GM12878 (cell line): ENCODE data around the gene KCNAB2. TPM values are rescaled to one million over a fixed set of nuclear protein-coding genes. Genes with fewer than 3 reads are reported as not detected.
A peak's percentile ranks its signal among the peaks of the same experiment; 100 is the strongest.

ENCODE experiments used
- ATAC-seq: fragments of 200-7000 bp; cut with Tn5 transposase; 3 replicates; pipeline ENCODE4 v1.9.1; 2020; ENCODE audit warnings: mild to moderate bottlenecking, moderate library complexity
- BruUV-seq: library from RNA; stranded (reverse); fragments of 400-500 nt; replicated peaks from 2 replicates; lab custom pipeline; 2021; lab: Mats Ljungman, UMichigan
- CTCF ChIA-PET: fragments of 300-600 bp; sonication (Branson Sonifier 250); formaldehyde crosslinking; extraction: SDS; loops from one replicate; lab custom pipeline; 2021; ENCODE audit warnings: inconsistent platforms; lab: Yijun Ruan, JAX
- POLR2A ChIA-PET: fragments of 350-600 bp; formaldehyde crosslinking; extraction: SDS; loops from one replicate; lab custom pipeline; 2021; ENCODE audit warnings: inconsistent platforms; lab: Charles Lee
- RAD21 ChIA-PET: fragments of 300-600 bp; sonication (Branson Sonifier 250); formaldehyde crosslinking; loops from one replicate; lab custom pipeline; 2023; ENCODE audit warnings: antibody characterized with exemption; ENCODE audit not compliant: unreplicated experiment; lab: Charles Lee
- SMC1A ChIA-PET: fragments of 300-600 bp; sonication (Branson Sonifier 250); formaldehyde crosslinking; loops from one replicate; lab custom pipeline; 2023; ENCODE audit not compliant: unreplicated experiment, uncharacterized antibody; lab: Charles Lee
- DNase-seq: peaks from one replicate; pipeline ENCODE4 v3.0.0-alpha.2; 2011; ENCODE audit warnings: low read depth, low spot score
- FAIRE-seq: peaks from 3 replicates; lab custom pipeline; 2011; peaks lifted over from hg19 to GRCh38; lab: Jason Lieb, UNC
- H2AFZ ChIP-seq: 2 replicates; pipeline ENCODE4 v1.6.0; 2011; ENCODE audit warnings: low read depth, low read length, control low read depth; ENCODE audit not compliant: control insufficient read depth
- H3K27ac ChIP-seq: 2 replicates; pipeline ENCODE4 v1.5.1; 2011; ENCODE audit warnings: control low read depth; ENCODE audit not compliant: control insufficient read depth, insufficient read depth
- H3K27me3 ChIP-seq, 2 experiments: replicated peaks in 1 of 2; 2 replicates each; pipeline versions ENCODE4 v1.6.0 to v1.6.1; 2011; ENCODE audit warnings: low read length in 1 of 2; ENCODE audit not compliant: control insufficient read depth in 2 of 2, insufficient read depth in 2 of 2
- H3K36me3 ChIP-seq, 2 experiments: 2 replicates each; pipeline ENCODE4 v1.5.1; 2011; ENCODE audit warnings: low read length in 1 of 2; ENCODE audit not compliant: control insufficient read depth in 2 of 2, insufficient read depth in 2 of 2
- H3K4me1 ChIP-seq: 2 replicates; pipeline ENCODE4 v1.6.1; 2011; ENCODE audit warnings: mild to moderate bottlenecking, low read length, moderate library complexity, mixed read lengths; ENCODE audit not compliant: control insufficient read depth, insufficient read depth
- H3K4me2 ChIP-seq: 2 replicates; pipeline ENCODE4 v1.6.0; 2011; ENCODE audit warnings: control low read depth; ENCODE audit not compliant: control insufficient read depth, insufficient read depth
- H3K4me3 ChIP-seq: fragments of 200-600 bp; sonication (generic); 2 replicates; pipeline ENCODE4 v1.5.1; 2016
- H3K79me2 ChIP-seq: 2 replicates; pipeline ENCODE4 v1.6.0; 2011; ENCODE audit warnings: low read length; ENCODE audit not compliant: control insufficient read depth, insufficient read depth
- H3K9ac ChIP-seq: 2 replicates; pipeline ENCODE4 v1.8.0; 2011; ENCODE audit warnings: low read length, control low read depth, mixed read lengths; ENCODE audit not compliant: control insufficient read depth, insufficient read depth
- H3K9me3 ChIP-seq: replicated peaks from 3 replicates; pipeline ENCODE4 v1.5.1; 2011; ENCODE audit warnings: mild to moderate bottlenecking, low read length; ENCODE audit not compliant: control insufficient read depth, insufficient read depth
- H4K20me1 ChIP-seq: 2 replicates; pipeline ENCODE4 v1.6.0; 2011; ENCODE audit not compliant: control insufficient read depth, insufficient read depth
- E4F1 ChIP-seq: fragments of 450-650 bp; IDR thresholded peaks from 2 replicates; pipeline ENCODE4 v1.6.1; 2018; ENCODE audit warnings: borderline replicate concordance, mild to moderate bottlenecking; ENCODE audit not compliant: partially characterized antibody
- NFIC ChIP-seq: IDR thresholded peaks from 2 replicates; pipeline ENCODE4 v1.6.1; 2012; ENCODE audit warnings: low read depth, mild to moderate bottlenecking, inconsistent platforms, low read length, moderate library complexity
- NKRF ChIP-seq: fragments of 450-650 bp; conservative IDR thresholded peaks from 2 replicates; pipeline ENCODE4 v1.6.1; 2017; ENCODE audit warnings: mild to moderate bottlenecking, moderate library complexity
- RELB ChIP-seq: fragments of 450-650 bp; IDR thresholded peaks from 2 replicates; pipeline ENCODE4 v1.6.1; 2017; ENCODE audit warnings: low read depth, mild to moderate bottlenecking, moderate library complexity
- ZBED1 ChIP-seq: IDR thresholded peaks from 2 replicates; pipeline ENCODE4 v1.6.1; 2016; ENCODE audit warnings: borderline replicate concordance
- WGBS: methylation state at CpG from one replicate; pipeline ENCODE4 v1.1.6; 2016; ENCODE audit warnings: low lambda C conversion rate; ENCODE audit not compliant: insufficient replicate concordance, insufficient coverage; ENCODE audit errors: missing lambda C conversion rate; 5-methylcytosine and 5-hydroxymethylcytosine counted together
- in situ Hi-C: fragments of 300-500 bp; cut with MboI; formaldehyde crosslinking; loops from 9 replicates; pipeline ENCODE4 v1.14.3; 2018; ENCODE audit warnings: mixed read lengths
- intact Hi-C: fragments of 100-400 bp; cut with micrococcal nuclease; formaldehyde crosslinking; loops from one replicate; pipeline ENCODE4 v1.14.2; 2022; ENCODE audit not compliant: unreplicated experiment
- polyA plus RNA-seq, 11 experiments: library from polyadenylated mRNA; depleted of rRNA in 4 of 11; unstranded in 6 of 11; stranded (reverse) in 5 of 11; fragments of >200 nt; fragmentation: Nextera tagmentation in 4 of 11; fragmentation: Illumina TruSeq in 1 of 11; extraction: Ambion mirVana in 4 of 11; extraction: Trizol in 1 of 11; gene quantifications; 1 replicate in 1 of 11; 2 replicates in 10 of 11; pipeline versions ENCODE4 v1.2.1 to v1.2.3, GENCODE V29; 2011 to 2016; ENCODE audit warnings: inconsistent platforms in 2 of 11, missing spikeins in 2 of 11, low read depth in 1 of 11
- total RNA-seq, 4 experiments: library from RNA; depleted of rRNA in 3 of 4; stranded (reverse); fragments of >200 nt in 3 of 4; fragmentation: Illumina TruSeq in 1 of 4; extraction: Trizol in 1 of 4; gene quantifications; 2 replicates each; pipeline versions ENCODE4 v1.2.1 to v1.2.3, GENCODE V29; 2013 to 2021

The KCNAB2 gene
- total and polyA plus RNA-seq, 10 of the 15 experiments (the other 5 are each of a cell fraction or from before 2014, with no cell fraction given): 2.9 to 123 (median 62.4) TPM

- ChIA-PET RAD21 (interaction anchor here (3.1 kb wide), 1 partner anchor 35 kb away, joined by 13 read pairs; the partner anchor contains the start of gene NPHP4), SMC1A (interaction anchor here (0.6 to 1.8 kb wide), 4 partner anchors 33 to 737 kb away, joined by 3 read pairs; partner anchors contain the start of gene RNF207), CTCF (no interaction called here), POLR2A (interaction anchor here (4.4 kb wide), 1 partner anchor 35 kb away, joined by 38 read pairs; the partner anchor contains the start of gene NPHP4)
- Histone ChIP-seq H3K4me2 (peak overlapping the region; percentile 96), H3K36me3 (peaks cover 4 to 6% of the 10 kb centered on the region in 2 experiments), H3K4me3 (peak overlapping the region; percentile 89), H3K27me3 (no peaks in the 10 kb centered on the region), H4K20me1 (no peaks in the 10 kb centered on the region), H3K9me3 (no peaks in the 10 kb centered on the region), H3K27ac (peak overlapping the region; percentile 82), H3K4me1 (peaks cover 40% of the 10 kb centered on the region), H3K9ac (peak overlapping the region; percentile 86), H3K79me2 (peaks cover 65% of the 10 kb centered on the region), H2AFZ (no peak overlapping the region; the same call in 1 of the 2 replicates)
- BruUV-seq: no TSS peak
- TF ChIP-seq NKRF (peak; percentile 19; the same call in 1 of the 2 replicates), E4F1 (no peak), NFIC (no peak), ZBED1 (no peak), RELB (no peak)
- DNase-seq: no peak
- WGBS: 1% methylated on average over 10 of the region's 10 CpGs
- ATAC-seq: peak; percentile 5; the same call in 2 of the 3 replicates
- in situ Hi-C loops (no loop called here), intact Hi-C loops (loop anchor here (5.0 kb wide), 1 partner anchor 170 kb away; the partner anchor contains the start of gene RPL22)
- no peak for FAIRE-seq
Observed at GRCh38 chr1:6027591-6027990, 18.1 kb upstream of the KCNAB2 start.
